SU-DHL-6 (cell line): Measurements from ENCODE around the gene FAM170B.

Source experiments
- CTCF ChIP-seq: fragments of 200-600 bp; sonication (generic); IDR thresholded peaks from one replicate; pipeline ENCODE4 v1.5.1; 2017; ENCODE audit warnings: antibody characterized with exemption, mild to moderate bottlenecking, low read length, moderate library complexity; ENCODE audit not compliant: insufficient read depth, poor library complexity, severe bottlenecking
- EZH2phosphoT487 ChIP-seq: fragments of 200-600 bp; sonication (generic), shearing (Covaris generic); conservative IDR thresholded peaks from 2 replicates; pipeline ENCODE4 v1.6.1; 2018; ENCODE audit warnings: mild to moderate bottlenecking, antibody characterized with exemption, low read length, moderate library complexity, mixed read lengths

- TF ChIP-seq CTCF (no peak), EZH2phosphoT487 (no peak)
Measured at GRCh38 chr10:49113741-49114141, 20.1 kb downstream of the FAM170B start.
